ENCODE measurements around the gene EN2.

The EN2 gene

DNA sequence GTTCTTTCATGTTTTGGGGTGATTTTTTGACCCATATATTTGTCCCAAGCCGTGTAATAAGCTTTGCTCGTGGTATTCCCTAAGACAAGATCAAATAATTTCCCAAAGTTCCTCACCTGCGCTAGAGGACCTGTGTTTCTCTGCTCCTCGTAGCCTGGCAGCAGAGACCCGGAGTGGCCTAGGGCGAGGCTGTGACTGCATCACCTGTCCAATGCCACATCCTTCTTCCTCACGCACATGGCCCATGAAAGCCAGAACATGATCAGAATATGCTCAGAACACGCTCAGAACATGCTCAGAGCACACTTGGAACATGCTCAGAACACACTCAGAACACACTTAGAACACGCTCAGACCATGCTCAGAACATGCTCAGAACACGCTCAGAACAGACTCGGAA lies 23.8 kb downstream of the EN2 start:
- no peak overlapping the region for H3K9ac ChIP-seq (ENCODE audit: low read depth, low read length)
- DNase-seq (no peak), ATAC-seq (ENCODE audit: insufficient read depth, low read depth) (no peak)
- TF ChIP-seq, protein P1, sequence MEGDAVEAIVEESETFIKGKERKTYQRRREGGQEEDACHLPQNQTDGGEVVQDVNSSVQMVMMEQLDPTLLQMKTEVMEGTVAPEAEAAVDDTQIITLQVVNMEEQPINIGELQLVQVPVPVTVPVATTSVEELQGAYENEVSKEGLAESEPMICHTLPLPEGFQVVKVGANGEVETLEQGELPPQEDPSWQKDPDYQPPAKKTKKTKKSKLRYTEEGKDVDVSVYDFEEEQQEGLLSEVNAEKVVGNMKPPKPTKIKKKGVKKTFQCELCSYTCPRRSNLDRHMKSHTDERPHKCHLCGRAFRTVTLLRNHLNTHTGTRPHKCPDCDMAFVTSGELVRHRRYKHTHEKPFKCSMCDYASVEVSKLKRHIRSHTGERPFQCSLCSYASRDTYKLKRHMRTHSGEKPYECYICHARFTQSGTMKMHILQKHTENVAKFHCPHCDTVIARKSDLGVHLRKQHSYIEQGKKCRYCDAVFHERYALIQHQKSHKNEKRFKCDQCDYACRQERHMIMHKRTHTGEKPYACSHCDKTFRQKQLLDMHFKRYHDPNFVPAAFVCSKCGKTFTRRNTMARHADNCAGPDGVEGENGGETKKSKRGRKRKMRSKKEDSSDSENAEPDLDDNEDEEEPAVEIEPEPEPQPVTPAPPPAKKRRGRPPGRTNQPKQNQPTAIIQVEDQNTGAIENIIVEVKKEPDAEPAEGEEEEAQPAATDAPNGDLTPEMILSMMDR (IDR thresholded peaks at IDR 0.05; ENCODE audit: borderline replicate concordance, extremely low read depth, low read length, poor library complexity, severe bottlenecking) = no peak
- no peak for TF ChIP-seq EZH2 (IDR thresholded peaks at IDR 0.05; ENCODE audit: borderline replicate concordance, low read depth, low read length, severe bottlenecking)
- H2AFZ ChIP-seq (ENCODE audit: low read depth, low read length) = no peak overlapping the region
- no peaks in the 10 kb centered on the region for H4K20me1 ChIP-seq (ENCODE audit: insufficient read depth, low read length)
- peaks cover 4% of the 10 kb centered on the region for H3K27me3 ChIP-seq (ENCODE audit: insufficient read depth, low read length, poor library complexity)
- H3K27ac ChIP-seq (ENCODE audit: low read length) = no peak overlapping the region
- H3K4me3 ChIP-seq (ENCODE audit: low read depth in 1 of 2, low read length in 2 of 2) = no peak overlapping the region
- no peak overlapping the region for H3K4me2 ChIP-seq (ENCODE audit: insufficient read depth, low read length)
- H3K79me2 ChIP-seq (ENCODE audit: insufficient read depth, low read length) = no peaks in the 10 kb centered on the region
- no peaks in the 10 kb centered on the region for H3K36me3 ChIP-seq (ENCODE audit: insufficient read depth, low read length)
- no peaks in the 10 kb centered on the region for H3K4me1 ChIP-seq (ENCODE audit: insufficient read depth, low read length)
- peaks cover 3% of the 10 kb centered on the region for H3K9me3 ChIP-seq (ENCODE audit: insufficient read depth, low read length, severe bottlenecking)

DNA sequence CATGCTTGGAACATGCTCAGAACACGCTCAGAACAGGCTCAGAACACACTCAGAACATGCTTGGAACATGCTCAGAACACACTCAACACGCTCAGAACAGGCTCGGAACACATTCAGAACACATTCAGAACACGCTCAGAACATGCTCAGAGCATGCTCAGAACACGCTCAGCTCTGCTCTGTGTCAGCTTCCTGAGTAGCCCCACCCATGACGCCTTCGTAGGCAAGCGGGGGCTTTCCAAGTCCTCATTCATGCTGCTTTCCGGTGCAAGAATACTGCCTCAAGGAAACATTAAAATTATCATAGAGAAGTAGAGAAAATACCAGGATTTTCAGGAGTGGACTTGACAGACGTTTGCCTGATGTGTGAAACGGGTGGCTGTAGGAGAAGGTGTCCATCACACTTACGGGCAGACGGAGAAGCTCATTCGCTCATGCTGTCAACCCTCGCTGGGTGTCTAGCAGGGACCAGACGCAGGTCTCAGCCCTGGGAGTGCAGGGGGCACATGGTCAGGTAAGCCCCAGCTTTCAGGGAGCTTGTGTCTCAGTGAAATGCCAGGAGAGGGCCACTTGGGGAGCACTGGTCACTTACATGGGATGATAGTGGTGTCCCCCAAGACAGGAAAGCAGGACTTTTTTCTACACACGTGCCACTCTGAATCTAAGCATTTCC lies 24.7 kb downstream of the EN2 start:
- no peak overlapping the region for H3K9ac ChIP-seq (ENCODE audit: low read depth, low read length)
- peaks cover 3% of the 10 kb centered on the region for H3K9me3 ChIP-seq (ENCODE audit: insufficient read depth, low read length, severe bottlenecking)
- H2AFZ ChIP-seq (ENCODE audit: low read depth, low read length) = no peak overlapping the region
- no peaks in the 10 kb centered on the region for H3K27me3 ChIP-seq (ENCODE audit: insufficient read depth, low read length, poor library complexity)
- H3K36me3 ChIP-seq (ENCODE audit: insufficient read depth, low read length) = no peaks in the 10 kb centered on the region
- H3K4me1 ChIP-seq (ENCODE audit: insufficient read depth, low read length) = no peaks in the 10 kb centered on the region
- H3K79me2 ChIP-seq (ENCODE audit: insufficient read depth, low read length) = no peaks in the 10 kb centered on the region
- no peak overlapping the region for H3K4me3 ChIP-seq (ENCODE audit: low read depth in 1 of 2, low read length in 2 of 2)
- H4K20me1 ChIP-seq (ENCODE audit: insufficient read depth, low read length) = no peaks in the 10 kb centered on the region
- no peak for TF ChIP-seq EZH2 (IDR thresholded peaks at IDR 0.05; ENCODE audit: borderline replicate concordance, low read depth, low read length, severe bottlenecking)
- TF ChIP-seq, protein P1 (IDR thresholded peaks at IDR 0.05; ENCODE audit: borderline replicate concordance, extremely low read depth, low read length, poor library complexity, severe bottlenecking) = no peak
- no peak overlapping the region for H3K27ac ChIP-seq (ENCODE audit: low read length)
- ATAC-seq (ENCODE audit: insufficient read depth, low read depth) = no peak
- DNase-seq = no peak
- no peak overlapping the region for H3K4me2 ChIP-seq (ENCODE audit: insufficient read depth, low read length)

DNA sequence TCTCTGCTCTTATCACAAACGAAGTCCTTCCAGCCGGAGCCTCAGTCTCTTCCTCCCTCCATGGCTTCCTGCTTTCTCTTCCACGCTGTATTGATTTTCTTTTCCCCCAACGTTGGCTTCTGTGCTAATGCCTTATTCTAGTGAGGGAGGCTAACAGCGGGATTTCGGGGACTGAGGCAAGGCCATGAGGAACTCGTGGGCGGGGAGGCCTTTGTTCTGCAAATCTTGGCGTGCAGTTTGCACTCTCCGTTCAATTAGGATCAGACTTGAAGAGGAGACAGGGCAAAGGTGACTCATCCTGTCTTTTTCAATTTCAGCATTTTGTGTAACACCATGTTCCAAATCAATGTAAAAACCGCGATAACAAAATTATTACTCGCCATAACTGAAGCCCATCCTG lies 25.3 kb downstream of the EN2 start:
- H3K4me2 ChIP-seq (ENCODE audit: insufficient read depth, low read length) = no peak overlapping the region
- DNase-seq (no peak), ATAC-seq (ENCODE audit: insufficient read depth, low read depth) (no peak)
- H3K4me3 ChIP-seq (ENCODE audit: low read depth in 1 of 2, low read length in 2 of 2) = no peak overlapping the region
- H3K27ac ChIP-seq (ENCODE audit: low read length) = no peak overlapping the region
- no peaks in the 10 kb centered on the region for H4K20me1 ChIP-seq (ENCODE audit: insufficient read depth, low read length)
- no peak for TF ChIP-seq EZH2 (IDR thresholded peaks at IDR 0.05; ENCODE audit: borderline replicate concordance, low read depth, low read length, severe bottlenecking)
- TF ChIP-seq, protein P1 (IDR thresholded peaks at IDR 0.05; ENCODE audit: borderline replicate concordance, extremely low read depth, low read length, poor library complexity, severe bottlenecking) = no peak
- no peak overlapping the region for H2AFZ ChIP-seq (ENCODE audit: low read depth, low read length)
- H3K4me1 ChIP-seq (ENCODE audit: insufficient read depth, low read length) = no peaks in the 10 kb centered on the region
- H3K36me3 ChIP-seq (ENCODE audit: insufficient read depth, low read length) = no peaks in the 10 kb centered on the region
- H3K9me3 ChIP-seq (ENCODE audit: insufficient read depth, low read length, severe bottlenecking) = peaks cover 3% of the 10 kb centered on the region
- no peak overlapping the region for H3K9ac ChIP-seq (ENCODE audit: low read depth, low read length)
- H3K79me2 ChIP-seq (ENCODE audit: insufficient read depth, low read length) = no peaks in the 10 kb centered on the region
- H3K27me3 ChIP-seq (ENCODE audit: insufficient read depth, low read length, poor library complexity) = no peaks in the 10 kb centered on the region

Measured in DND-41 (cell line).